Hepatic stellate cell (primary cell): ENCODE measurements around the gene QRFP.
A peak's percentile ranks its signal among the peaks of the same experiment; 100 is the strongest.

Source experiments
- DNase-seq: peaks from one replicate; pipeline ENCODE4 v3.0.0; 2011; ENCODE audit warnings: low spot score

QRFP gene, protein sequence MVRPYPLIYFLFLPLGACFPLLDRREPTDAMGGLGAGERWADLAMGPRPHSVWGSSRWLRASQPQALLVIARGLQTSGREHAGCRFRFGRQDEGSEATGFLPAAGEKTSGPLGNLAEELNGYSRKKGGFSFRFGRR

DNA sequence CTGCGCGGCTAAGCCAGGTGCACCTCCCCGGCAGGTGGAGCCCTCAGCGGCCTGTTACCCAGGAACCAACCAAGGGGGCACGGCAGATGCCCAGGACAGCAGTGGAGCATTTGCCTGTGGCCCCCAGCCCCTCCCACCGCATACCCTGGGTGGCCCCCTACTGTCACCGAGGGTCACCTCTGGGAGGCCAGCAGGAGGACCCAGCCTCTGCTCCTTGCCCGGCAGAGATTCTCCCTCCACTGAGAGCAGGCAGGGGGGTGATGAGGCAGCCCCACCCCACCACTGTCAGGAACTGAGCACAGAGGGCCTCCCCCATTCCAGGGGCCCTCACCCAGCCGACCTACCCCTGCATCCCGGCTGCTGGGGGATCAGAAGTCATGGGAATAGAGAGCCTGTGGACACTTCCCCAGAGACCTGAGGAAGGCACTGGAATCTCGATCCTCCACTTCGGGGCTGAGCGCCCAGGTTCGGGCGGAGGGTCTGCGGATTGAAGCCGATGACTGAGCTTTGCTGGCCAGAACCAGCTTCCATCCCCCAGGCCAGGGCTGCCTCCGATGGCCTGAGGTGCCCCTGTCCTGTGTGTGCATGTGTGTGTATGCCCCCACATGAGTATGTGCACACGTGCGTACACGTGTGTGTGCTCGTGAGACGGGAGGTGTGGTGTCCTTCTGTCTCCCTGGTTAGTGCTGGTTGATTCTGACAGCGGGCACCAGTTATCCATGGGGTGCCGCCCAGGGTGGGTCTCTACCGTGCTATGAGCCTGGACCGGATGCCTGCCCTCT lies at the start of gene QRFP:
Gene QRFP (minus strand): TSS at position 580 of the 782 bp plus-strand sequence. CDS start 2,974 bp downstream, outside the sequence.
- no peak for DNase-seq

DNA sequence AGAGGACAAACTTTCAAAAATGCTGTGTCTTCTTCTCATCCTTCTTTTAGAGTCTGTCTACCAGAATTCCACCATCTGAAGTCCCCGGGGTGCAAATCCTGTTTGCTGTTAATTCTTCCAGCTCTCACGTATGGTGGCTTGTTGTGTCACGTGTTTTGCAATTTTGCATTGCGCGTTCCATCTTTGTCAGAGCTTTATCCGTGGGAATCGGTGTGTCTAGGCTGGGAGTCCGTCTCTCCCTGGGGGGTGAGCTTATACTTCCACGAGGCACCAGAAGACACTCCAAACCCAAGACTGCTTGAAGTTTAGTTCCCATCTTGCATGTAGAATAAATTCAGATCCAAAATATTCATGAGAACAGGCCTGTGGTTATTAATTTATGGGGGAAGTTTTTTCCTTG lies 48.6 kb upstream of the QRFP start:
- DNase-seq = no peak

DNA sequence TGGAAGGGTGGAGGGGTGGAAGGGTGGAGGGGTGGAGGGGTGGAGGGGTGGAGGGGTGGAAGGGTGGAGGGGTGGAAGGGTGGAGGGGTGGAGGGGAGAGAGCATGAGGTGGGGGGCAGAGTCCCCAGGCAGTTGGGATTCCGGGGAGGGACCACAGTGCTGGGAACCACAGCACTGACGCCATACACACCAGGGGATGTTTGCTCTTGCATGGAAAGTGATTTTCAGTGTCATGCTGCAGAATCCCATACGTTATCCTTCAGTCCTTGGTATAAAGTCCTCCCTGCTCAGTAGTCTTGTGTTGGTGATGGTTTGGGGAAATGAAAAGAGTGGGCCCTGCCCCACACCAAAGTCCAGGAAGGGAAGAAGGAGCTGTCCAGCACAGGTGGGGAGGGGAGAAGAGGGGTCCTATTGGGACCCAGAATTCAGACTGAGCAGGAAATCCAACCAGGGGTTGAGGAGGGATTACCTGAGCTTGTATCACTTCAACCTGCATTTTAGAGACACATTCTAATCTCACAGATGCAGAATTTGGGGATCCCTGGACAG lies 48.0 kb upstream of the QRFP start:
- no peak for DNase-seq

DNA sequence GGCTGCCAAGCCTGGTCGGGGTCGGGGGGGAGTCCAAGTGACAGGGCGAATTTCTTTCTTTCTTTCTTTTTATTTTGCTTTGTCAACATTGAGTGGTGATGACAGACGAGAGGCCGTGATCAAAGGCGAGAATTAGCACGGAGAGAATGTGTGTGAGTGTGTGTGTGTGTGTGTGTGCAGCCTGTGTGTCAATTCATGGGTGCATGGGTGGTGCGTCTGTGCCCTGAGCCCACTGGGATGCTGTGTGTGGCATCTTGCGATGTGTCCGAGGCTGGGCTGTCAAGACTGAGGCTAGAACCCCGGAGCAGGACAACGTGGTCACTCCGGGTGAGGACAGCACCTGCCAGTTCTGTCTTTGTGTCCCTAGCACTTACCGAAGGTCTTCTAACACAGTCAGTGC lies 47.2 kb upstream of the QRFP start:
- no peak for DNase-seq

DNA sequence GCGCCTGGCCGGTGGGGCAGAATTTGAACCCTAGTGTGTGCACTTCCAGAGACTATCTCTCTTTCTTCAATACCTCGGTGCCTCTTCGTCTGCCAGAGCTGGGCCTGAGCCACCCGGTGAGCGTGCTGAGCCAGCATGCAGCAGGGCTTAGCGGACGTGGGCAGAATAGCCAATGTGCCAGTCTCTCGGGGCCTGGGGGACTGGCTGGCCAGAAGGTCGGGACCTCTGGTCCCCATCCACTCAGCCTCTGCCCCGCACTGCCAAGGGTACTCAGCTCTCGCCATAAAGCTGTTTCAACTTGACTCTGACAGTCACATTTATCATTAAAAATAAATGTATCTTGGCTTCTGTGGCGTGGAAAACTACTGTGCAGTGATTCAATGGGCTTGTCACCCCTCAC lies 46.6 kb upstream of the QRFP start:
- no peak for DNase-seq

DNA sequence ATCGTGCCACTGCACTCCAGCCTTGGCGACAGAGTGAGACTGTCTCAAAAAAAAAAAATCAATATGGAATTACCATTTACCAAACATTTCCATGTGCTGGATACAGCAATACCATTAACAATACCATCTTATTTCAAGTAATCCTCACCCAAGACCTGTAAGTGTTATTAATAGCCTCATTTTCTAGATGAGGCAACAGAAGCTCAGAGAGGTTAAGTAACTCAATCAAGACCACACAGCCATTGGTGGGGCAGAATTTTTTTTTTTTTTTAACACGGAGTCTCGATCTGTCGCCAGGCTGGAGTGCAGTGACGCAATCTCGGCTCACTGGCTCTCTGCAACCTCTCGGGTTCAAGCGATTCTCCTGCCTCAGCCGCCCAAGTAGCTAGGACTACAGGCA lies 46.1 kb upstream of the QRFP start:
- no peak for DNase-seq

DNA sequence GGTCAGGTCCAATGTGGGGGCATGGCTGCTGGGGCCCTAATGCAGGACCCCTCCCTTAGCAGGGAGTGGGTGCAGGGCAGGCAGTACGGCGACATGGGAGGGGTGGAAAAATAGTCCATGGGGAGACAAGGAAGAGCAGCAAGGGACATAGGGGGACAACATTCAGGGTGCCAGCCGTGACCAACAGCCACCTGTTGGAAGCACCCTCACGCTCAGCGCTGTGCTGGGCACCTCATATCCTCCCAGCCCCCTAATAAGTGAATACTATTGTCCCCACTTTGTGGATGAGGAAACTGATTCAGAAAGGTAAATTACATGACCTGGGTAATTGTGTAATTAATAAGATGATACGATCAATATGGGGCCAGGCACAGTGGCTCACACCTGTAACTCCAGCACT lies 45.5 kb upstream of the QRFP start:
- DNase-seq = no peak

DNA sequence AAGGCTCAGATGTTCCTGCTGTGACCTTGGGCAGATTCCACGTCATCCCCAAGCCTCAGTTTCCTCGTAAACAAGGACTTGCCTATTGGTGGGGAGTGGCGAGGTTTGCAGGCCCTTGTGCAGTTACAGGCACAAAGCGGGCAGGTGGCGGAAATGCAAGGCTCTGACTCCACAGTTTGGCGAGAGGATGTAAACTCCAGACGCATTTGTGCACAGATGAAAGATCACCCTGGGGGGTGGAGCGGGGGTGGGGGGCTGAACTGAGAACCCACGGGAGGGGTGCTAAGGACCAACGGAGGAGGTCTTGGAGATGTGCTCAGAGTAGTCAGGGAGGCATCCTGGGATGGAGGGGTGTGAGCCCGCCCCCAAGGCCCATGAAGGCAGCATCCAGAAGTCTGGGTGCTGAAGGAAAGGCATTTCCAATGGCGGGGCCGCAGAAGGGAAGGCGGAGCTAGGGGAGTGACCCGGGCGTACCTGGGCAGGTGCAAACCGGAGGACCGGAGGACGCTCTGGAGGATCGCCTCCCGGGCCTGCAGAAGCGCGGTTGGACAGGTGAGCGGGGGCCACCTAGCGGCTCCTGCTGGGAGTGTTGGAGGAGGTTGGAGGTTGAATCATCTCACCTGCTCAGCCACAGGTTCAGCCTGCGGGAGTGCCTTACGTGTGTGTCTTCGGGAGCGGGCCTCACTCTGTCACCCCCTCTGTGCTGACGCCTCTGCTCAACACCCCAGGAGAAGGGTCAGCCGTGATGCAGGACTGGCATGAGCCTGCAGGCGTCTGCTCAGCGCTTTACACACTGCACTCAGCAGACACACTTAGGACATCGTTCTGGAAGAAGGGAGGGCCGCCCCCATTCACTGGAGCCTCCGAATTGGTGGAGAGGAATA lies 44.3 kb upstream of the QRFP start:
- DNase-seq = peak; percentile 52

DNA sequence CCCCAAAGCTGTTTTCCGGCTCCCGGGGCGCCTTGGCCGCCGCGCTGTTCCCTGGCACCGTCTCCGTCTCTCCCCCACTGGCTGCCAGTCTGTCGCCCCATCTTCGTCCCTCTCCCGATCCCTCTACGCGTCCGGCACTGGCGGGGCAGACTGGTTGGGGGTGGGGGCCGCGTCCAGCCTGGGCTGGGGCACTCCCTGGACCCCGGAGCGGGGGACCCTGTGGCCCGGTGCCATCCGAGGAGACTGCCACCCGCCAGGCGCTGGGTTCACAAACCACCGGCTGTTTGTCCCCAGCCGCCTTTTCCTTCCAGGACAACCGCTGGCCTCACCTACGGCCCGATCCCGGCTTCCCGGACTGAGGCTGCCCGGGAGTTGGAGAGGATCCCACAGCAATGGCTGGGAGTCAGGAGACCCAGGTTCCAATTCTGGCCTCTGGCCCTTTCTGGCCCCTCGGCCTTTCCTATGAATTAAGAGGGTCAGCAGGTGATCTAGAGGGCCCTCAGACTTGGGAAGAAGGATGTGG lies 43.5 kb upstream of the QRFP start:
- no peak for DNase-seq

DNA sequence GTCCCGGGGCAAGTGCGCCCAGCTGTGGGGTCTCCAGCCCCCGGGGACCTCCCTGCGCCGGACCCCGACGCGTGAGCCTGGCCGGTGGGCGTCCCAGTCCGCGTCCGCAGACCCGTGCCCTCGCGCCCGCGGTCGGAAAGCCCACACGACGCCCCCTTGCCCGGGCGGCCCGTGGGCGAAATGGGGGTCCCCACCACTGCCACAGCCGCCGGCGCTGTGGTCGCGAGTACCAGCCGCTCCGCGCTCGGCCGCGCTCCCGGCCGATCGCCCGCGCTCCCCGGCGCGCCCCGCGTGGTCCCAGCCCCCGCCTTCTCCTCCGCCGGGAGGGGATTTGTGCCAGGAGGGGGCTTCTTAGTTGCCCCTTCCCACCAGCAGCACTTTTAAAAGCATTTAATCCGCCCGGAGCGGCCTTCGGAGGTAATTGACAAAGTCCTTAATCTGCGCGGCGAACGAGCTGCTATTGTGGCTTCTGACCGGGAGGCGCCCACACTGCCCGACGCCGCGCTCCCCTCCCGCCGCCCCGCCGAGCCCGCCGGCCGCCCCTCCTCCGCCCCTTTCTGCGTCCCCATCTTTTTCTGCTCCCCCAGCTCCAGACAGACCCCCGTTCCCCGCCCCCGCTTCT lies 42.9 kb upstream of the QRFP start:
- no peak for DNase-seq

DNA sequence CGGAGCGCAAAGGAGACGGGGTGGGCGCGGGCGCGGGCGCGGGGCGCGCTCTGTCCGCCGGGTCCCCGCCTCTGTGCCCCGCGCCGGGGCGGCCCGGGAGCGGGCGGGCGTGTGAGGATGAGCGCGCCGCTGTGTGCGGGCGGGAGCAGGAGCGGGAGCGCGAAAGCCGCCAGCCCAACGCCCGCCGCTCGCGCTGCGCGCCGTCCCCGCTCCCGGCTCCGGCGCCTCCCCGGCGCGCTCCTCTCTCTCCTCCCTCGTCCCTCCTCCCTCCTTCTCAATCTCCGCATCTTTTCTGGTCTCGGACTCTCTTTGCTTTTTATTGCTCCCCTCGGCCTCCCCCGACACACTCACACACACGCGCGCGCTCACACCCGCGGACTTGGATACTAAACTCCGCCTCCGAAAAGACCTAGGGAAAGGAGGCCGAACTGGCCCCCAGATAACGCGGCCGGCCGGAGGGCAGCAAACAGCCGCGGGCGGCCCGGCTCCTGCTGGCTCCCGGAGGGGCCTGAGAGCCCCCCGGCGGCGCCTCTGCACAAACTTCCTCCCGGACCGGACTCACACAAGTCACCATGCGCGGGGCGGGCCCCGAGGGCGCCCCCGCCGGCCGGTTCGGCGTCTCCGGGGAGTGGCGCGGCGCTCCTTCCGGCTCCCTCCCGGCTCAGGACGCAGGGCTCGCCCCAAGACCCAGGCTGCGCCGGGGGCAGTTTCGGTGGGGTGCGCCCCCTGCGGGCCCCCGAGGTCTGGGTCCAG lies 42.2 kb upstream of the QRFP start, which contains the start of gene FIBCD1:
Gene FIBCD1 (minus strand): TSS at position 596 of the 753 bp plus-strand sequence. CDS start 640 bp downstream, outside the sequence.
- peak; percentile 59 for DNase-seq

DNA sequence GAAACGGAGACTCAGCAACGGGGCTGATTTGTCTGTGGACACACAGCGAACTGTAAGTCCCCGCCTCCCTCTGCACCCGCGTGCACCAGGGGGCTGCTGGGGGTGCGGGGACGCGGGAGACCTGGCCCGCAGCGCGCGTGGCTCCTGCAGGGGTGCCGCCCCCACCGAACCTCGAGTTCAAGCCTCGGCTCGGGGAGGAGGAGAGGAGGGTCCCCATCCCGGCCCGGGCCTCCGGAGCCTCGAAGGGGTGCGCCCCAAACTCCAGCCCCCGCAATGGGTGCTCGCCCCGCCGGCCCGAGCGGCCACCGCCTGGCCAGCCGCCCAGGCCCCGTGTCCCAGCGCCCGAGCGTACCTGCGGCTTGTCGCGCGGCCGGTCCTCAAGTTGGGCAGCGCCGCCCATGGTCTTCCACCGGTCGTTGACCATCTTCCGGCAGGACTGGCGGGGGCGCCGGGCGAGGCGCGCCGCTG lies 41.6 kb upstream of the QRFP start:
- no peak for DNase-seq

DNA sequence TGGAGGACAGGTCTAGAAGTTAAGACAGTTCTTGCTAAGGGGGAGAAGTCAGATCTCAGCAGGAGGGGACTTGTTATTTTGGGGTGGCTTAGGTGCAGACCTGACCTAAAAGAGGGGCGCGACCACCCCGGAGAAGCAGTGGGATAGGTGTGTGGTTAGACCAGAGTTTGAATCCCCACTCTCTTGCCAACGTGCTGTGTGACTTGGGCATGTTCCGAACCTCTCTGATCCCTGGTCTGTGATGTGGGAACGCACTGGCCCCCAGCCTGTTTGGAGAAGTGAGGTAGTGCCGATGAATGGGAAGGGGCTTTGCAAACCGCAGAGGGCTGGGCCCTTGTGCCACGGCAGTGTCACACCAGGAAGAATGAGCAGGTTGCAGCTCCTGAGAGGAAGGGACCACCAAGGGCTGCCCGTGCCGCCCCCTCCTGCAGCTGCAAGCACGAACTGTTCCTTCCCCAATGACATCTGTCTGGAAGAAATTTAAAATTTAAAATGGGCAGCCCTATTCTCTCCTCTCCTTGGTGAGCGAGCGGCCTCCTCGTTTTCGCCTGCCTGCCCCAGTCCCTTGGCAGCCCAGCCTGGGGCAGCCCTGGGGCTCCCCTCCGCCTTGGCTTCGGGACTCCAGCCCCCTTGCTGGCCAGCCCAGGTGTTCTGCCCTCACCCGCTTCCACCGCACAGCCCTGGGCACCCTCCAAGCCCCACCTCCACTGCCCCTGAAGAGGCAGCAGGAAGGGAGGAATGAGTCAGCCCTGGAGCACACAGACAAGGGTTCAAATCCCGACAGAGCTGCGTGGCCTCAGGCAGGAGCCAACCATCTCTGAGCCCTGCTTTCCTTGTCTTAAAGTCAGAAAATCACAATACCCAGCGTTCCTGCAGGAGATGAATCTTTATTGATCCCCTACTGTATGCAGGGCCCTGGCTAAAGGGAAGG lies 40.8 kb upstream of the QRFP start:
- DNase-seq = no peak

DNA sequence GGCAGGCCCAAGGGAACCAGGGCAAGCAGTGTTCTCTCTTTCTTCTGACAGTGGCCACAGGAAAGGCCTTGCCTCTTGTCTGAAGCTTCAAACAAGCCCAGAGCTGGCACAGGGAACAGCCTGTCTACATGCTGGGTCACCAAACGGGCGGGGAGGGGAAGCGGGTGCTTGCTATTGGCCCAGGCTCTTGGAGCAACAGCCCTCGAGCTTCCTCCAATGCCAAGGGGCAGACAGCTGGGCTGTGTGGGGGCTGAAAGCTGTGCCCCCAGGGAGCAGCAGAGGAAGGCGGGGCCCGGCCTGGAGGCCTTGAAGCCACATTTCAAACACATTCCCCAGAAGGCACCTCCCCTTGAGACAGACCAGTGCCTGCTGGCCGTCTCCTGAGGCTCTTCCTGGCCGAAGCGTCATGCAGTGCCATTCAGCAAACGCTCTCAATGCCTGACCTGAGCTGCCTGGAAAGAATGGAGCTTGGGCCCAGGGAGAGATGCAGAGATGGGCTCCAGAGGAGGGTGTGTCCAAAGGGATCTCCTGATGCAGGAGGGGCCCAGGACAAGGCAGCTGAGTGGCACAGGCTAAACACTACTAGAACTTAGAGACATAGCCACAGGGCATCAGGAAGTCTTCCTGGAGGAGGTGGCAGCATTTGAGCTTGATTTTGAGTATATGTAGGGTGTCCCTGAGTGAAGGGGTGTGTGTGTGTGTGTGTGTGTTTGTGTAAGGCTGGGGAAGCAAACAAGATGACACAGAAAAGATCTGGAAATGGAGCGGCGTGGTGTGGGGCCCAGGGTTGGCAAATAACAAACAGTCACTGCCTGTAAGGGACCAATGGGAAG lies 39.9 kb upstream of the QRFP start:
- peak; percentile 90 for DNase-seq

DNA sequence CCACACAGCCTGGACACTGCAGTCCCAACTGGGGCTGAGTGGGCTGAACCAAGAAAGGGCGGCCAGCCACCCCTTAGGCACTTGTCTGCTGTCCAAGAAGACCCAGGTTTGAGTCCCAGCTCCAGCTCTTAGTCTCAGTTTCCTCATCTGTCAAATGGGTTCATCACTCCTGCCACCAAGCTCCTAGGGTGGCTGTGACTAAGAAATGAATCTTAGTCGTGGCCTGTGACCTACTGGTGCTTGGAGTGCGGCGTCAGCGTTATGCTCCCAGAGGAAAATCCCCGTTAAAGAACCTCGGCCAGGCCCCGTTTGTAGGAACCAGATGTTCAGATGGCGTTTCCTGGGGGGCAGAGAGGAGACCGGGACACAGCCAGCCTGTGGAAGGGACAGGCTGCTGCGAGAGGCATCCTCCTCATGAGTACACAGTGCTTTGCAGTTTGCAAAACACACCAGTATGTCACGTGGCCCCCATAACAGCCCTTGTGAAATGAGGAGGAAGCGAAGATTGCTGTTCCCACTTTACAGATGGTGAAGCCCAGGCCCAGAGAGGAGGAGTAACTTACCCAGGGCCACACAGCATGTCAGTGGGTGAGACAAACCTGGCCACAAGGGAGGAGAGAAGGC lies 39.1 kb upstream of the QRFP start:
- peak; percentile 42 for DNase-seq

DNA sequence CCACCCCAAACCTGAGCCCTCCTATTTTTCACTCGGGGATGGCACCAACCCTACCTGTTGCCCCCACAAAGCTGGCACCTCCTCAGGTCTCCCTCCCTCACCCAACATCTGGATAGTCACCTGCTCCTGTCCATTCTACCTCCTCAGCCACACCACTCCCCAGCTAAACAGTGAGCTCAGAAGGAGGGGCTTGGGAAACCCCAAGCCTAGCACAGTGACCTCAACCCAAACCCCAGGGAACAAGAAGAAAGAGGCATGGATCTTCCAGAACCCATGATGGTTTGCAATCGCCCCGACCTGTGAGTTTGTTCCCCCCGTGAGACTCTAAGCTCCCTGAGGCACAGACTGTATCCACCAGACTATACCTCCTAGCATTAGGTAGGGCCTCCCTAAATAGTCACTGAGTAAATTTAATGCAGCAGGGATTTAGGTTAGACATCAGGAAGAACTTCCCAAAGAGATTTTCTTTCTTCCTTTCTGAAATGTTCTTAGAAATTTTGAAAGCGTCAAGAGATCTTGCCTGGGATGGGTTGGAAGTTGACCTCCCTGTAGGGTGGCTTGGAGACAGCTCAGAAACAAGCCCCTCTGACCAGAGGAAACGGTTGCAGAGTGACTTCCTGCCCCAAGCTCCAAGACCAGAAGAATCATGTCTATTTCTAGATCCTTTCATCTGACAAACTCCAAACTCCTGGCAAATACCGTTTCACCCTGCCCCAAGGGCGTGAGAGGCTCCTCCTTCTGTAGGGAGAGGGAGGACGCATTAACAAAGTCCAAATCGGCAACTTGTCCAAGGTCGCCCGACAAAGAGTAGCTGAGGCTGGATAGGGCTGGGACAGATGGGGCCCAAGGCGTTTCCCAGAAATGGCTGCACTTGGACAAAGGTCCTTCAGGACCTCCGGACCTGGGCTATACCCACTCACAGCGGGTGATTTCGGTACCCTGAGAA lies 38.4 kb upstream of the QRFP start:
- DNase-seq = no peak

DNA sequence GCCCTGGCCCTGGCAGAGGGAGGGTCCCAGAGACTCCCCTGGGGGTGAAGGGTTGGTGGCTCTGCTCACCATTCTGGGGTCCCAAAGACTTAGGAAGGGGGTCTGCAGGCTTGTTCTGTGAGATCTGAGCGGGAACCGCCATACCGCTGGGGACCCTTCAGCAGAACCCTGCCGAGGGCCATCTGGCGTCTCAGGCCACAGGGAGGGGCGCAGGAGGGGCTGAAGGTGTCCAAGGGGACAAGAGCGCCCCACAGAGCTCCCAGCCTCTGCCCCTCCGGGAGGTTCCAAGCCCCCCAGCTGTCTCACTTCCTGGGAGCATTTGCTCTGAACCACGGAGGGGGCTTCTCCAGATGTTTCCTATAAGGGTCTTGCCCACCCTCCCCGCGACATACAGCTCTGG lies 37.6 kb upstream of the QRFP start:
- DNase-seq = no peak
